ENCODE results near the gene PDZRN3.

GRCh38 chr3:73448041-73448440 is 176.7 kb downstream of the PDZRN3 start:
- TF ChIP-seq TOPORS (CRISPR knock-in tag; IDR thresholded peaks at IDR 0.05) (no peak), KDM5B (CRISPR knock-in tag; IDR thresholded peaks at IDR 0.05; ENCODE audit: borderline replicate concordance) (no peak), SUZ12 (IDR thresholded peaks at IDR 0.05; ENCODE audit: low read depth, low read length) (no peak), BHLHE40 (IDR thresholded peaks at IDR 0.05; ENCODE audit: low read length) (no peak), PCBP1 (IDR thresholded peaks at IDR 0.05; ENCODE audit: borderline replicate concordance, low read depth, low read length) (no peak), RFXANK (CRISPR knock-in tag; IDR thresholded peaks at IDR 0.05) (no peak), RAD21 (CRISPR knock-in tag; IDR thresholded peaks at IDR 0.05) (no peak), HBP1 (CRISPR knock-in tag; IDR thresholded peaks at IDR 0.05; ENCODE audit: low read depth) (no peak), POLR2AphosphoS5 (IDR thresholded peaks at IDR 0.05; ENCODE audit: low read depth, low read length) (no peak)
- TF ChIP-seq, protein P1, sequence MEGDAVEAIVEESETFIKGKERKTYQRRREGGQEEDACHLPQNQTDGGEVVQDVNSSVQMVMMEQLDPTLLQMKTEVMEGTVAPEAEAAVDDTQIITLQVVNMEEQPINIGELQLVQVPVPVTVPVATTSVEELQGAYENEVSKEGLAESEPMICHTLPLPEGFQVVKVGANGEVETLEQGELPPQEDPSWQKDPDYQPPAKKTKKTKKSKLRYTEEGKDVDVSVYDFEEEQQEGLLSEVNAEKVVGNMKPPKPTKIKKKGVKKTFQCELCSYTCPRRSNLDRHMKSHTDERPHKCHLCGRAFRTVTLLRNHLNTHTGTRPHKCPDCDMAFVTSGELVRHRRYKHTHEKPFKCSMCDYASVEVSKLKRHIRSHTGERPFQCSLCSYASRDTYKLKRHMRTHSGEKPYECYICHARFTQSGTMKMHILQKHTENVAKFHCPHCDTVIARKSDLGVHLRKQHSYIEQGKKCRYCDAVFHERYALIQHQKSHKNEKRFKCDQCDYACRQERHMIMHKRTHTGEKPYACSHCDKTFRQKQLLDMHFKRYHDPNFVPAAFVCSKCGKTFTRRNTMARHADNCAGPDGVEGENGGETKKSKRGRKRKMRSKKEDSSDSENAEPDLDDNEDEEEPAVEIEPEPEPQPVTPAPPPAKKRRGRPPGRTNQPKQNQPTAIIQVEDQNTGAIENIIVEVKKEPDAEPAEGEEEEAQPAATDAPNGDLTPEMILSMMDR (CRISPR knock-in tag; IDR thresholded peaks at IDR 0.05): no peak
- TF ChIP-seq, protein P2, sequence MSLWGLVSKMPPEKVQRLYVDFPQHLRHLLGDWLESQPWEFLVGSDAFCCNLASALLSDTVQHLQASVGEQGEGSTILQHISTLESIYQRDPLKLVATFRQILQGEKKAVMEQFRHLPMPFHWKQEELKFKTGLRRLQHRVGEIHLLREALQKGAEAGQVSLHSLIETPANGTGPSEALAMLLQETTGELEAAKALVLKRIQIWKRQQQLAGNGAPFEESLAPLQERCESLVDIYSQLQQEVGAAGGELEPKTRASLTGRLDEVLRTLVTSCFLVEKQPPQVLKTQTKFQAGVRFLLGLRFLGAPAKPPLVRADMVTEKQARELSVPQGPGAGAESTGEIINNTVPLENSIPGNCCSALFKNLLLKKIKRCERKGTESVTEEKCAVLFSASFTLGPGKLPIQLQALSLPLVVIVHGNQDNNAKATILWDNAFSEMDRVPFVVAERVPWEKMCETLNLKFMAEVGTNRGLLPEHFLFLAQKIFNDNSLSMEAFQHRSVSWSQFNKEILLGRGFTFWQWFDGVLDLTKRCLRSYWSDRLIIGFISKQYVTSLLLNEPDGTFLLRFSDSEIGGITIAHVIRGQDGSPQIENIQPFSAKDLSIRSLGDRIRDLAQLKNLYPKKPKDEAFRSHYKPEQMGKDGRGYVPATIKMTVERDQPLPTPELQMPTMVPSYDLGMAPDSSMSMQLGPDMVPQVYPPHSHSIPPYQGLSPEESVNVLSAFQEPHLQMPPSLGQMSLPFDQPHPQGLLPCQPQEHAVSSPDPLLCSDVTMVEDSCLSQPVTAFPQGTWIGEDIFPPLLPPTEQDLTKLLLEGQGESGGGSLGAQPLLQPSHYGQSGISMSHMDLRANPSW (CRISPR knock-in tag; IDR thresholded peaks at IDR 0.05; ENCODE audit: borderline replicate concordance): no peak

All from HepG2 (cell line).